H9 (cell line): ENCODE data around the gene ADAMTS15. TPM values are rescaled to one million over a fixed set of nuclear protein-coding genes. Genes with fewer than 3 reads are reported as not detected.

ENCODE experiments used
- DNase-seq: peaks from one replicate; pipeline ENCODE4 v3.0.0-alpha.2; 2017
- H2AFZ ChIP-seq: one replicate; pipeline ENCODE4 v1.6.1; 2013; ENCODE audit warnings: mild to moderate bottlenecking, low read length, control low read depth, moderate library complexity
- H2AK5ac ChIP-seq: 2 replicates; pipeline ENCODE4 v1.6.1; 2013; ENCODE audit warnings: low read length, control low read depth, mixed read lengths; ENCODE audit not compliant: insufficient read length
- H2BK120ac ChIP-seq: one replicate; pipeline ENCODE4 v1.6.1; 2013; ENCODE audit warnings: low read depth, mild to moderate bottlenecking, low read length, control low read depth, inconsistent platforms; ENCODE audit not compliant: poor library complexity, severe bottlenecking
- H2BK12ac ChIP-seq: 2 replicates; pipeline ENCODE4 v1.6.1; 2013; ENCODE audit warnings: low read length, control low read depth, mixed read lengths, low read depth; ENCODE audit not compliant: insufficient read length
- H2BK15ac ChIP-seq: 2 replicates; pipeline ENCODE4 v1.6.1; 2013; ENCODE audit warnings: low read depth, low read length, control low read depth
- H2BK20ac ChIP-seq: one replicate; pipeline ENCODE4 v1.6.1; 2013; ENCODE audit warnings: low read depth, mild to moderate bottlenecking, low read length, control low read depth, inconsistent platforms; ENCODE audit not compliant: poor library complexity, severe bottlenecking
- H2BK5ac ChIP-seq: 2 replicates; pipeline ENCODE4 v1.6.1; 2013; ENCODE audit warnings: low read length, control low read depth, mixed read lengths; ENCODE audit not compliant: insufficient read length
- H3K14ac ChIP-seq: 2 replicates; pipeline ENCODE4 v1.6.1; 2013; ENCODE audit warnings: low read length, control low read depth; ENCODE audit not compliant: insufficient read depth
- H3K18ac ChIP-seq: 2 replicates; pipeline ENCODE4 v1.6.1; 2013; ENCODE audit warnings: low read depth, mild to moderate bottlenecking, mixed read lengths, low read length, control low read depth; ENCODE audit not compliant: insufficient read length
- H3K23ac ChIP-seq: 2 replicates; pipeline ENCODE4 v1.6.1; 2013; ENCODE audit warnings: low read length, control low read depth, mixed read lengths, low read depth; ENCODE audit not compliant: insufficient read length
- H3K23me2 ChIP-seq: 2 replicates; pipeline ENCODE4 v1.6.1; 2013; ENCODE audit warnings: low read depth, mild to moderate bottlenecking, mixed read lengths, low read length, control low read depth; ENCODE audit not compliant: insufficient read length, poor library complexity, severe bottlenecking
- H3K27ac ChIP-seq: 2 replicates; pipeline ENCODE4 v1.5.1; 2013; ENCODE audit warnings: low read length, control low read depth, mixed read lengths, low read depth; ENCODE audit not compliant: insufficient read length
- H3K27me3 ChIP-seq: 2 replicates; pipeline ENCODE4 v1.6.1; 2013; ENCODE audit warnings: low read length, control low read depth, inconsistent platforms; ENCODE audit not compliant: insufficient read depth
- H3K4ac ChIP-seq: 2 replicates; pipeline ENCODE4 v1.6.1; 2013; ENCODE audit warnings: low read depth, mild to moderate bottlenecking, control low read depth, inconsistent platforms, low read length, moderate library complexity
- H3K4me1 ChIP-seq: 2 replicates; pipeline ENCODE4 v1.6.1; 2013; ENCODE audit warnings: low read length, control low read depth, inconsistent platforms; ENCODE audit not compliant: insufficient read depth
- H3K4me2 ChIP-seq: 2 replicates; pipeline ENCODE4 v1.6.1; 2013; ENCODE audit warnings: low read length, control low read depth, mixed read lengths; ENCODE audit not compliant: insufficient read length, insufficient read depth
- H3K56ac ChIP-seq: 2 replicates; pipeline ENCODE4 v1.6.1; 2013; ENCODE audit warnings: low read depth, mild to moderate bottlenecking, mixed read lengths, low read length, control low read depth; ENCODE audit not compliant: insufficient read length
- H3K79me1 ChIP-seq: 2 replicates; pipeline ENCODE4 v1.6.1; 2013; ENCODE audit warnings: low read depth, mild to moderate bottlenecking, moderate library complexity, low read length, control low read depth, inconsistent platforms; ENCODE audit not compliant: insufficient read depth, poor library complexity, severe bottlenecking
- H3K79me2 ChIP-seq: 2 replicates; pipeline ENCODE4 v1.6.1; 2013; ENCODE audit warnings: low read length, control low read depth, inconsistent platforms; ENCODE audit not compliant: insufficient read depth
- H3K9ac ChIP-seq: 2 replicates; pipeline ENCODE4 v1.6.1; 2013; ENCODE audit warnings: low read length, control low read depth, mixed read lengths; ENCODE audit not compliant: insufficient read length; ENCODE audit errors: extremely low read depth
- H3K9me3 ChIP-seq: one replicate; pipeline ENCODE4 v1.6.1; 2013; ENCODE audit warnings: low read depth, low read length, inconsistent platforms; ENCODE audit not compliant: control insufficient read depth
- H3T11ph ChIP-seq: one replicate; pipeline ENCODE4 v1.6.1; 2013; ENCODE audit warnings: mild to moderate bottlenecking, low read length, control low read depth, inconsistent platforms
- H4K20me1 ChIP-seq: one replicate; pipeline ENCODE4 v1.6.1; 2013; ENCODE audit not compliant: control insufficient read depth, insufficient read length, insufficient read depth
- H4K5ac ChIP-seq: 2 replicates; pipeline ENCODE4 v1.6.1; 2013; ENCODE audit warnings: low read depth, mild to moderate bottlenecking, mixed read lengths, low read length, control low read depth; ENCODE audit not compliant: insufficient read length
- H4K8ac ChIP-seq: replicated peaks from 2 replicates; pipeline ENCODE4 v1.6.1; 2013; ENCODE audit warnings: low read length, control low read depth, mixed read lengths, low read depth; ENCODE audit not compliant: insufficient read length
- H4K91ac ChIP-seq: 2 replicates; pipeline ENCODE4 v1.6.1; 2013; ENCODE audit warnings: low read depth, mild to moderate bottlenecking, moderate library complexity, mixed read lengths, low read length, control low read depth; ENCODE audit not compliant: insufficient read length
- H3K27ac Mint-ChIP-seq, 3 experiments: 2 replicates in 2 of 3; 3 replicates in 1 of 3; pipeline ENCODE4 v1.8.0; 2020 to 2021; ENCODE audit warnings: mixed read lengths in 3 of 3, mild to moderate bottlenecking in 1 of 3, moderate library complexity in 1 of 3
- H3K27me3 Mint-ChIP-seq: 2 replicates; pipeline ENCODE4 v1.8.0; 2021; ENCODE audit warnings: low read depth, mild to moderate bottlenecking, moderate library complexity, mixed read lengths
- H3K36me3 Mint-ChIP-seq, 3 experiments: 2 replicates in 2 of 3; 3 replicates in 1 of 3; pipeline ENCODE4 v1.8.0; 2020 to 2021; ENCODE audit warnings: low read depth in 3 of 3, mixed read lengths in 3 of 3; ENCODE audit not compliant: insufficient read depth in 1 of 3
- H3K4me1 Mint-ChIP-seq, 2 experiments: 2 replicates each; pipeline ENCODE4 v1.8.0; 2020; ENCODE audit warnings: mixed read lengths in 2 of 2
- H3K4me3 Mint-ChIP-seq, 2 experiments: 2 replicates in 1 of 2; 3 replicates in 1 of 2; pipeline ENCODE4 v1.8.0; 2020 to 2021; ENCODE audit warnings: mild to moderate bottlenecking in 2 of 2, mixed read lengths in 2 of 2, moderate library complexity in 1 of 2
- H3K9me3 Mint-ChIP-seq, 2 experiments: 2 replicates in 1 of 2; 3 replicates in 1 of 2; pipeline ENCODE4 v1.8.0; 2020; ENCODE audit warnings: mild to moderate bottlenecking in 2 of 2, mixed read lengths in 2 of 2, moderate library complexity in 1 of 2
- CTCF ChIP-seq: fragments of 200-600 bp; sonication (generic); conservative IDR thresholded peaks from 3 replicates; pipeline ENCODE4 v1.8.0; 2021; ENCODE audit warnings: antibody characterized with exemption, mild to moderate bottlenecking
- WGBS: extraction: QIAGEN DNeasy Blood & Tissue Kit; methylation state at CpG from one replicate; pipeline ENCODE4 v1.1.7; 2013; ENCODE audit warnings: missing lambda C conversion rate, low lambda C conversion rate, mixed read lengths; ENCODE audit not compliant: insufficient read length; ENCODE audit errors: extremely low coverage; 5-methylcytosine and 5-hydroxymethylcytosine counted together
- total RNA-seq: library from RNA; stranded (reverse); gene quantifications from 2 replicates; pipeline ENCODE4 v1.2.1, GENCODE V29; 2021

Gene ADAMTS15
- total RNA-seq, 1 experiment from 2014 or later: 1.3 TPM

- H3T11ph ChIP-seq: no peak overlapping the region
- no peak overlapping the region for H3K18ac ChIP-seq
- WGBS: no CpG with 5 or more reads among the region's 16 CpGs
- H3K27me3 ChIP-seq: no peaks in the 10 kb centered on the region
- no peaks in the 10 kb centered on the region; the same call in 1 of the 2 replicates for H3K79me2 ChIP-seq
- no peaks in the 10 kb centered on the region for H3K9me3 ChIP-seq
- no peak overlapping the region for H4K8ac ChIP-seq
- H2BK20ac ChIP-seq: no peak overlapping the region
- H3K27ac ChIP-seq: no peak overlapping the region
- TF ChIP-seq CTCF: no peak
- H2BK12ac ChIP-seq: no peak overlapping the region
- H3K4me1 ChIP-seq: no peaks in the 10 kb centered on the region; the same call in 1 of the 2 replicates
- no peak overlapping the region for H3K56ac ChIP-seq
- Mint-ChIP-seq H3K9me3 (no peaks in the 10 kb centered on the region), H3K27ac (no peak overlapping the region), H3K4me1 (peaks cover 3 to 4% of the 10 kb centered on the region in 2 experiments; a peak in 2 of 4 replicates), H3K36me3 (no peaks in the 10 kb centered on the region), H3K4me3 (no peak overlapping the region), H3K27me3 (no peaks in the 10 kb centered on the region; the same call in 1 of the 2 replicates)
- no peak overlapping the region for H3K9ac ChIP-seq
- no peak for DNase-seq
- H3K23ac ChIP-seq: no peak overlapping the region
- no peak overlapping the region for H3K14ac ChIP-seq
- H4K20me1 ChIP-seq: no peaks in the 10 kb centered on the region
- no peak overlapping the region for H2BK120ac ChIP-seq
- no peak overlapping the region for H3K4me2 ChIP-seq
- no peak overlapping the region for H2AFZ ChIP-seq
- no peak overlapping the region for H4K5ac ChIP-seq
- no peak overlapping the region for H3K4ac ChIP-seq
- H2BK5ac ChIP-seq: no peak overlapping the region
- no peaks in the 10 kb centered on the region for H3K23me2 ChIP-seq
- H4K91ac ChIP-seq: no peak overlapping the region
- no peak overlapping the region for H2AK5ac ChIP-seq
- H2BK15ac ChIP-seq: no peak overlapping the region
- H3K79me1 ChIP-seq: no peaks in the 10 kb centered on the region
Observed at GRCh38 chr11:130476922-130477491, 28.6 kb downstream of the ADAMTS15 start.
